T-cell (primary cell): ENCODE measurements around the gene GFOD1. TPM values are rescaled to one million over a fixed set of nuclear protein-coding genes. Genes with fewer than 3 reads are reported as not detected.

Source experiments
- ATAC-seq, 4 experiments: fragments of 200-7000 bp in 3 of 4; fragments of 150-1000 bp in 1 of 4; cut with Tn5 transposase; replicated peaks in 1 of 4; 1 replicate in 3 of 4; 2 replicates in 1 of 4; pipeline ENCODE4 v1.10.0; 2021; ENCODE audit warnings: moderate library complexity in 3 of 4, mild to moderate bottlenecking in 2 of 4, moderate number of reproducible peaks in 1 of 4
- CTCF ChIA-PET, 2 donors: fragments of 300-600 bp; sonication (Branson Sonifier 250); formaldehyde crosslinking; loops; one replicate each; lab custom pipeline; 2022; ENCODE audit warnings: antibody characterized with exemption in 2 of 2; lab: Charles Lee
- POLR2A ChIA-PET, 2 donors: fragments of 300-600 bp; sonication (Branson Sonifier 250); formaldehyde crosslinking; loops; one replicate each; lab custom pipeline; 2022; ENCODE audit warnings: antibody characterized with exemption in 2 of 2; lab: Charles Lee
- DNase-seq, 35 experiments: peaks; one replicate each; pipeline versions ENCODE4 v3.0.0 to v3.0.0-alpha.2; 2013 to 2023
- H3K27ac ChIP-seq: one replicate; pipeline ENCODE4 v1.5.1; 2013; ENCODE audit warnings: low read length
- H3K27me3 ChIP-seq, 2 experiments: replicated peaks in 1 of 2; 1 replicate in 1 of 2; 2 replicates in 1 of 2; pipeline versions ENCODE4 v1.6.1 to v1.7.0; 2013; ENCODE audit warnings: low read length in 1 of 2, mixed read lengths in 1 of 2; ENCODE audit not compliant: control insufficient read depth in 2 of 2, insufficient read depth in 2 of 2; ENCODE audit errors: extremely low read depth in 1 of 2
- H3K36me3 ChIP-seq, 2 donors: 1 replicate in 1 of 2; 2 replicates in 1 of 2; pipeline versions ENCODE4 v1.6.1 to v1.7.0; 2013; ENCODE audit warnings: low read length in 1 of 2; ENCODE audit not compliant: control insufficient read depth in 2 of 2, insufficient read depth in 1 of 2; ENCODE audit errors: extremely low read depth in 1 of 2
- H3K4me1 ChIP-seq, 2 experiments: 1 replicate in 1 of 2; 2 replicates in 1 of 2; pipeline versions ENCODE4 v1.6.1 to v1.7.0; 2013; ENCODE audit warnings: low read length in 2 of 2, mixed read lengths in 1 of 2; ENCODE audit not compliant: insufficient read depth in 2 of 2, control insufficient read depth in 1 of 2; ENCODE audit errors: extremely low read depth in 1 of 2
- H3K4me3 ChIP-seq, 2 donors: 1 replicate in 1 of 2; 2 replicates in 1 of 2; pipeline versions ENCODE4 v1.5.1 to v1.7.0; 2013; ENCODE audit warnings: mild to moderate bottlenecking in 2 of 2, low read length in 1 of 2, moderate library complexity in 1 of 2; ENCODE audit not compliant: control insufficient read depth in 1 of 2; ENCODE audit errors: extremely low read depth in 1 of 2
- H3K9me3 ChIP-seq: 2 replicates; pipeline ENCODE4 v1.7.0; 2013
- H3K27ac Mint-ChIP-seq, 2 donors: one replicate each; pipeline ENCODE4 v1.8.0; 2020 to 2021; ENCODE audit warnings: mild to moderate bottlenecking in 2 of 2, mixed read lengths in 2 of 2
- H3K27me3 Mint-ChIP-seq, 2 donors: one replicate each; pipeline ENCODE4 v1.8.0; 2021 to 2022; ENCODE audit warnings: mixed read lengths in 2 of 2
- H3K36me3 Mint-ChIP-seq: one replicate; pipeline ENCODE4 v1.8.0; 2021; ENCODE audit warnings: mixed read lengths
- H3K4me1 Mint-ChIP-seq, 3 donors: one replicate each; pipeline ENCODE4 v1.8.0; 2020 to 2022; ENCODE audit warnings: mixed read lengths in 3 of 3, mild to moderate bottlenecking in 1 of 3
- H3K4me3 Mint-ChIP-seq, 3 donors: one replicate each; pipeline ENCODE4 v1.8.0; 2020 to 2022; ENCODE audit warnings: mild to moderate bottlenecking in 3 of 3, mixed read lengths in 3 of 3, moderate library complexity in 3 of 3
- H3K9me3 Mint-ChIP-seq, 3 donors: one replicate each; pipeline ENCODE4 v1.8.0; 2020 to 2022; ENCODE audit warnings: mixed read lengths in 3 of 3
- WGBS: methylation state at CpG from one replicate; pipeline ENCODE4 v1.1.5; 2013; ENCODE audit warnings: missing lambda C conversion rate; ENCODE audit not compliant: insufficient coverage; 5-methylcytosine and 5-hydroxymethylcytosine counted together
- total RNA-seq, 35 experiments: library from RNA in 6 of 35; stranded (reverse) in 6 of 35; fragments of 120-200 nt in 1 of 35; gene quantifications; one replicate each; pipeline versions ENCODE4 v1.2.1 to v1.2.4 and lab custom pipeline; 2013 to 2026

Gene GFOD1
- total RNA-seq, 5 donors from 2014 or later (not counting 1 experiment from before 2014, with no cell fraction given) = 1.9 to 3.2 (median 2.3) TPM

- ChIA-PET POLR2A (no interaction called here), CTCF (no interaction called here)
- 85% methylated on average over 4 of the region's 11 CpGs for WGBS
- H3K4me3 ChIP-seq = no peak overlapping the region
- no peaks in the 10 kb centered on the region for H3K9me3 ChIP-seq
- no peak for DNase-seq
- Mint-ChIP-seq H3K36me3 (no peaks in the 10 kb centered on the region), H3K9me3 (no peaks in the 10 kb centered on the region), H3K27me3 (no peaks in the 10 kb centered on the region), H3K4me1 (peaks cover 34 to 48% (median 43%) of the 10 kb centered on the region in 3 donors), H3K4me3 (no peak overlapping the region), H3K27ac (no peak overlapping the region)
- ATAC-seq = no peak
- H3K27ac ChIP-seq = no peak overlapping the region
- H3K27me3 ChIP-seq = no peaks in the 10 kb centered on the region
- peaks cover 18 to 50% of the 10 kb centered on the region in 2 experiments for H3K4me1 ChIP-seq
- H3K36me3 ChIP-seq = no peaks in the 10 kb centered on the region
Measured at GRCh38 chr6:13452346-13453117, 34.9 kb downstream of the GFOD1 start.

DNA sequence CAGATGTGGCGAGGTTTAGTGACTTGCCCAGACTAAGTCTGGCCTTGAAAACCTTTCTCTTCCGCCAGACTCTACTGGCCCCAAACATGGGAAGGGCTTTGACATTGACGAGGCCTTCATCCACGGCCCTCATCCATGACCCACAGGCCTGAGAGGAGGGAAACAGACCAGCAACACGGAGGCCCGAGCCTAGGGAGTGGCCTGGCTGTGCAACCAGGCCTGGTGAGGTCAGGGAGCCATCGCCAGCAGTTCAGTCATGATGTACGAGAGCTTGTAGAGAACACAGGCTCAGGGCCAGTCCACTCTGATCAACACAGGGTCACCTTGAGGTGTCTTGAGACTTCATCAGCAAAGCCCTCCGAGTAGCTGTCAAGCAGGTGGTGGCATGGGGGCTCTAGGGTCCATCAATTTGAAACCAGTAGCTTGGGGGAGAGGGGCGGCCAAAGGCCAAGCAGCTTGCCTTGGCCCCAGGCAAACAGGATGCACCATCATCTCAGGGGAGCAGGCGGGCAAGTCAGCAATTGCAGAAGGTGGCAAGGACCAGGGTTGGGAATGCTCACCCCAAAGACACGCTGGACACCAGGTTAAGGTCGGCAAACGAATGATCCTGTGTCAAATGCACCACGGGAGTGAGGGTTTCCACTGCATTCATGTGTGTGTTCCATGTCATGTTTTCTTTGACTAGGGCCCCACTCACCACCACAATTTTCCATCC, 36.1 kb downstream of the GFOD1 start:
- no peak for DNase-seq
- Mint-ChIP-seq H3K4me3 (no peak overlapping the region), H3K36me3 (no peaks in the 10 kb centered on the region), H3K27ac (no peak overlapping the region), H3K27me3 (no peaks in the 10 kb centered on the region), H3K9me3 (no peaks in the 10 kb centered on the region), H3K4me1 (peaks cover 35 to 43% (median 37%) of the 10 kb centered on the region in 3 donors)
- Histone ChIP-seq H3K27me3 (no peaks in the 10 kb centered on the region), H3K4me1 (peaks cover 18 to 43% of the 10 kb centered on the region in 2 experiments), H3K36me3 (no peaks in the 10 kb centered on the region), H3K9me3 (no peaks in the 10 kb centered on the region), H3K4me3 (no peak overlapping the region), H3K27ac (no peak overlapping the region)
- no peak for ATAC-seq
- CTCF ChIA-PET = no interaction called here
- POLR2A ChIA-PET = no interaction called here
- WGBS = 97% methylated on average over 11 of the region's 15 CpGs

- Histone ChIP-seq H3K4me1 (peaks cover 17 to 36% of the 10 kb centered on the region in 2 experiments), H3K27ac (no peak overlapping the region), H3K27me3 (no peaks in the 10 kb centered on the region), H3K9me3 (no peaks in the 10 kb centered on the region), H3K4me3 (no peak overlapping the region), H3K36me3 (no peaks in the 10 kb centered on the region)
- no peak overlapping the region for H3K27ac Mint-ChIP-seq
- no peak for ATAC-seq
- H3K4me1 Mint-ChIP-seq = peaks cover 32 to 37% (median 37%) of the 10 kb centered on the region in 3 donors
- H3K27me3 Mint-ChIP-seq = no peaks in the 10 kb centered on the region
- CTCF ChIA-PET = no interaction called here
- H3K36me3 Mint-ChIP-seq = no peaks in the 10 kb centered on the region
- no peaks in the 10 kb centered on the region for H3K9me3 Mint-ChIP-seq
- DNase-seq = no peak
- WGBS = 100% methylated on average over 1 of the region's 6 CpGs
- POLR2A ChIA-PET = no interaction called here
- H3K4me3 Mint-ChIP-seq = no peak overlapping the region
Measured at GRCh38 chr6:13450628-13451027, 36.8 kb downstream of the GFOD1 start.

DNA sequence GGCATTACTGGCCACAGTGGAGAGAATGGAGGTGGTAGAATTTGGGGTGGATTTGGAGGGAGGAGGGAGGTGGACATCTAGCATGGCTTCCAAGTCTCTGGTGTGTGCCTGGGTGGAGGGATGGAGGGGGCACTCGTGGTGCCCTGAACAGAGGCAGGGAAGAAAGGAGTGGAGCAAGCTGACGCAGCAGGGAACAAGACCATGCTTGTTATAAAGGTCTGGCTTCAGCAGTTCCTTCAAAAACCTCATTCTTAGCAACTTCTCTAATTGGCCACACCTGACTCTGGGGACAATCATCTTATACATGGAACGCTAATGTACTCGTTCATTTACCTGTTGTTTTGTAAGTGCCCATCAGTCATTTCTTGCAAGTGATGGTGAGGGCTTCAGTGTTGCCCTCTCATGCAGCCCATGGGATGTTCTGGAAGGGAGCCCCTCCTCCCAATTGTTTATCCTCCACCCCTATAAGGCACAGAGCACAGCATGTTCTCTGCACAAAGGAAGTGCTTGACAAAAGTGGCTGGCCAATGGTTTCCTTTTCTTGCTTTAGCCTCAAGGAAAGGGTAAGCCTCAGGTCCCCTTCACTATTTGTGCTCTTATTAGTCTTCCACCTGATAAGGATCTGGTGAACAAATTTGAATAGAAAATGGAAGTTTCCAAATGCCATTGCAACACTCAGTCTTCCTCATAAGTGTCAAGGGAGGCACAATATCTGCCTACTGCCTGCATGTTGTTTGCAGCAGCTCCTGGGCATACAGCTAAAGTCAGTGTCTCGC, 39.3 kb downstream of the GFOD1 start:
- H3K4me3 Mint-ChIP-seq = no peak overlapping the region
- peaks cover 18 to 21% (median 21%) of the 10 kb centered on the region in 3 donors for H3K4me1 Mint-ChIP-seq
- no peaks in the 10 kb centered on the region for H3K36me3 Mint-ChIP-seq
- no peaks in the 10 kb centered on the region for H3K27me3 ChIP-seq
- H3K4me1 ChIP-seq = peaks cover 0 to 18% of the 10 kb centered on the region in 2 experiments
- H3K36me3 ChIP-seq = no peaks in the 10 kb centered on the region
- DNase-seq (no peak), ATAC-seq (no peak)
- no peaks in the 10 kb centered on the region for H3K27me3 Mint-ChIP-seq
- H3K9me3 ChIP-seq = no peaks in the 10 kb centered on the region
- H3K27ac Mint-ChIP-seq = no peak overlapping the region
- no peak overlapping the region for H3K27ac ChIP-seq
- ChIA-PET CTCF (no interaction called here), POLR2A (no interaction called here)
- whole genome bisulfite sequencing = 90% methylated on average over 2 of the region's 5 CpGs
- H3K9me3 Mint-ChIP-seq = no peaks in the 10 kb centered on the region
- H3K4me3 ChIP-seq = no peak overlapping the region

GRCh38 chr6:13446381-13446780, 41.0 kb downstream of the GFOD1 start:
- H3K27me3 Mint-ChIP-seq = no peaks in the 10 kb centered on the region

GRCh38 chr6:13445744-13446115, 41.7 kb downstream of the GFOD1 start:
- POLR2A ChIA-PET = no interaction called here
- ATAC-seq = no peak
- H3K27ac ChIP-seq = no peak overlapping the region
- Mint-ChIP-seq H3K27me3 (no peaks in the 10 kb centered on the region), H3K4me1 (peaks cover 17 to 21% (median 21%) of the 10 kb centered on the region in 3 donors), H3K27ac (no peak overlapping the region), H3K4me3 (no peak overlapping the region), H3K9me3 (no peaks in the 10 kb centered on the region), H3K36me3 (no peaks in the 10 kb centered on the region)
- H3K27me3 ChIP-seq = no peaks in the 10 kb centered on the region
- CTCF ChIA-PET = no interaction called here
- no peak for DNase-seq
- H3K4me1 ChIP-seq = peaks cover 0 to 18% of the 10 kb centered on the region in 2 experiments
- no peaks in the 10 kb centered on the region for H3K36me3 ChIP-seq
- 67% methylated on average over 1 of the region's 3 CpGs for WGBS
- no peaks in the 10 kb centered on the region for H3K9me3 ChIP-seq
- no peak overlapping the region for H3K4me3 ChIP-seq

More at GRCh38 chr6:13446381-13446780, 41.0 kb downstream of the GFOD1 start:
- ATAC-seq = no peak
- no peak overlapping the region for H3K27ac Mint-ChIP-seq
- WGBS = 92% methylated on average over 4 of the region's 7 CpGs
- Histone ChIP-seq H3K4me3 (no peak overlapping the region), H3K4me1 (peaks cover 0 to 18% of the 10 kb centered on the region in 2 experiments), H3K27me3 (no peaks in the 10 kb centered on the region), H3K36me3 (no peaks in the 10 kb centered on the region), H3K27ac (no peak overlapping the region), H3K9me3 (no peaks in the 10 kb centered on the region)
- no peak overlapping the region for H3K4me3 Mint-ChIP-seq
- peaks cover 17 to 21% (median 21%) of the 10 kb centered on the region in 3 donors for H3K4me1 Mint-ChIP-seq
- ChIA-PET POLR2A (no interaction called here), CTCF (interaction anchor here (0.6 kb wide), 3 partner anchors 11 to 155 kb away, joined by 3 to 9 read pairs (median 3); no protein-coding TSS in a partner anchor)
- H3K9me3 Mint-ChIP-seq = no peaks in the 10 kb centered on the region
- no peak for DNase-seq
- H3K36me3 Mint-ChIP-seq = no peaks in the 10 kb centered on the region
